GM18951 (cell line): Measurements from ENCODE around the gene HCCS.

Experiments
- POLR2A ChIP-seq: IDR thresholded peaks from 4 replicates; pipeline ENCODE4 v1.6.1; 2011; ENCODE audit warnings: mild to moderate bottlenecking; ENCODE audit not compliant: insufficient read length, insufficient read depth; ENCODE audit errors: extremely low read depth
- in situ Hi-C: fragments of 300-500 bp; cut with MboI; formaldehyde crosslinking; loops from one replicate; pipeline ENCODE4 v1.12.0; 2022; ENCODE audit warnings: low sequenced_read_pairs, mixed read lengths, inconsistent platforms; ENCODE audit not compliant: unreplicated experiment

Gene HCCS

GRCh38 chrX:11135564-11136185 lies 24.5 kb downstream of the HCCS start:
- no peak for TF ChIP-seq POLR2A
- in situ Hi-C loops = loop anchor here (25.0 kb wide), 2 partner anchors 652 to 948 kb away; no protein-coding TSS in a partner anchor

GRCh38 chrX:11137543-11138139 lies 26.5 kb downstream of the HCCS start:
- in situ Hi-C loops = loop anchor here (25.0 kb wide), 2 partner anchors 650 to 950 kb away; no protein-coding TSS in a partner anchor
- no peak for TF ChIP-seq POLR2A

GRCh38 chrX:11138498-11139390 lies 27.6 kb downstream of the HCCS start:
- TF ChIP-seq POLR2A = no peak
- in situ Hi-C loops = loop anchor here (25.0 kb wide), 2 partner anchors 649 to 951 kb away; no protein-coding TSS in a partner anchor

GRCh38 chrX:11143931-11144678 lies 33.0 kb downstream of the HCCS start:
- no peak for TF ChIP-seq POLR2A

GRCh38 chrX:11146411-11146810 lies 35.3 kb downstream of the HCCS start:
- in situ Hi-C loops = loop anchor here (10.0 to 25.0 kb wide), 4 partner anchors 218 to 959 kb away; no protein-coding TSS in a partner anchor
- TF ChIP-seq POLR2A = no peak

More at GRCh38 chrX:11143931-11144678, 33.0 kb downstream of the HCCS start:
- in situ Hi-C loops = loop anchor here (10.0 to 25.0 kb wide), 4 partner anchors 221 to 957 kb away; no protein-coding TSS in a partner anchor

- TF ChIP-seq POLR2A = no peak
These were observed 37.3 kb downstream of the HCCS start for GRCh38 chrX:11148401-11148800.

GRCh38 chrX:11151799-11152559 lies 40.8 kb downstream of the HCCS start:
- in situ Hi-C loops = no loop called here
- TF ChIP-seq POLR2A = no peak

More at GRCh38 chrX:11148401-11148800, 37.3 kb downstream of the HCCS start:
- in situ Hi-C loops = loop anchor here (10.0 to 25.0 kb wide), 4 partner anchors 216 to 961 kb away; no protein-coding TSS in a partner anchor

- in situ Hi-C loops = no loop called here
- no peak for TF ChIP-seq POLR2A
These were observed 48.0 kb downstream of the HCCS start for GRCh38 chrX:11159149-11159548.

GRCh38 chrX:11164433-11164832 lies 53.3 kb downstream of the HCCS start:
- TF ChIP-seq POLR2A = no peak
- in situ Hi-C loops = no loop called here

- no peak for TF ChIP-seq POLR2A
- in situ Hi-C loops = no loop called here
These were observed 60.8 kb downstream of the HCCS start for GRCh38 chrX:11171956-11172355.

GRCh38 chrX:11172415-11172814 lies 61.3 kb downstream of the HCCS start:
- no peak for TF ChIP-seq POLR2A

More at GRCh38 chrX:11172415-11172814, 61.3 kb downstream of the HCCS start:
- in situ Hi-C loops = no loop called here
